ENCODE data around the gene CHMP2A.
"Not testable (repeated sequence)": the region's sequence is repeated elsewhere in the genome, so short reads cannot be mapped to it uniquely, and the experiment has no call there.

CHMP2A gene

GRCh38 chr19:58543826-58544590 is 10.9 kb downstream of the CHMP2A start, which contains the start of gene TRIM28:
Gene TRIM28 (plus strand): TSS chr19:58544064. CDS start chr19:58544758, 694 bp downstream.
- TF ChIP-seq, protein P1, sequence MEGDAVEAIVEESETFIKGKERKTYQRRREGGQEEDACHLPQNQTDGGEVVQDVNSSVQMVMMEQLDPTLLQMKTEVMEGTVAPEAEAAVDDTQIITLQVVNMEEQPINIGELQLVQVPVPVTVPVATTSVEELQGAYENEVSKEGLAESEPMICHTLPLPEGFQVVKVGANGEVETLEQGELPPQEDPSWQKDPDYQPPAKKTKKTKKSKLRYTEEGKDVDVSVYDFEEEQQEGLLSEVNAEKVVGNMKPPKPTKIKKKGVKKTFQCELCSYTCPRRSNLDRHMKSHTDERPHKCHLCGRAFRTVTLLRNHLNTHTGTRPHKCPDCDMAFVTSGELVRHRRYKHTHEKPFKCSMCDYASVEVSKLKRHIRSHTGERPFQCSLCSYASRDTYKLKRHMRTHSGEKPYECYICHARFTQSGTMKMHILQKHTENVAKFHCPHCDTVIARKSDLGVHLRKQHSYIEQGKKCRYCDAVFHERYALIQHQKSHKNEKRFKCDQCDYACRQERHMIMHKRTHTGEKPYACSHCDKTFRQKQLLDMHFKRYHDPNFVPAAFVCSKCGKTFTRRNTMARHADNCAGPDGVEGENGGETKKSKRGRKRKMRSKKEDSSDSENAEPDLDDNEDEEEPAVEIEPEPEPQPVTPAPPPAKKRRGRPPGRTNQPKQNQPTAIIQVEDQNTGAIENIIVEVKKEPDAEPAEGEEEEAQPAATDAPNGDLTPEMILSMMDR (IDR thresholded peaks at IDR 0.05; ENCODE audit: control insufficient read depth, insufficient read depth, low read depth, low read length, missing control alignments) = no peak
- DNase-seq (ENCODE audit: low read depth) = peak; percentile 97
- peak within 1 kb of the TSS; percentile 84 for H3K4me3 ChIP-seq (ENCODE audit: control insufficient read depth, low read depth, low read length)

- H3K4me3 ChIP-seq (ENCODE audit: control insufficient read depth, low read depth, low read length); DNase-seq (ENCODE audit: low read depth): not testable (repeated sequence)
Measured at GRCh38 chr19:58542641-58543372, 12.1 kb downstream of the CHMP2A start.

- H3K4me3 ChIP-seq (ENCODE audit: control insufficient read depth, low read depth, low read length) = not testable (repeated sequence)
Measured at GRCh38 chr19:58539169-58539559, 15.7 kb downstream of the CHMP2A start.

GRCh38 chr19:58538257-58539168 is 16.4 kb downstream of the CHMP2A start:
- TF ChIP-seq, protein P1 (IDR thresholded peaks at IDR 0.05; ENCODE audit: control insufficient read depth, insufficient read depth, low read depth, low read length, missing control alignments) = no peak
- no peak overlapping the region for H3K4me3 ChIP-seq (ENCODE audit: control insufficient read depth, low read depth, low read length)
- DNase-seq (ENCODE audit: low read depth) = no peak

More at GRCh38 chr19:58539169-58539559, 15.7 kb downstream of the CHMP2A start:
- not testable (repeated sequence) for DNase-seq (ENCODE audit: low read depth)

GRCh38 chr19:58536852-58537798 is 17.8 kb downstream of the CHMP2A start:
- H3K4me3 ChIP-seq (ENCODE audit: control insufficient read depth, low read depth, low read length) = no peak overlapping the region
- no peak for DNase-seq (ENCODE audit: low read depth)
- TF ChIP-seq, protein P1 (IDR thresholded peaks at IDR 0.05; ENCODE audit: control insufficient read depth, insufficient read depth, low read depth, low read length, missing control alignments) = no peak

- TF ChIP-seq, protein P1 (IDR thresholded peaks at IDR 0.05; ENCODE audit: control insufficient read depth, insufficient read depth, low read depth, low read length, missing control alignments) = no peak
- DNase-seq (ENCODE audit: low read depth) = no peak
- no peak overlapping the region for H3K4me3 ChIP-seq (ENCODE audit: control insufficient read depth, low read depth, low read length)
Measured at GRCh38 chr19:58535857-58536256, 19.0 kb downstream of the CHMP2A start.

Measured in AG09309 (cell line).